Panc1 (cell line): ENCODE measurements around the gene PNKD.

ENCODE experiments used
- CTCF ChIP-seq: fragments of 450-650 bp; IDR thresholded peaks from 2 replicates; pipeline ENCODE4 v1.5.1; 2017; ENCODE audit warnings: mild to moderate bottlenecking
- POLR2AphosphoS5 ChIP-seq: IDR thresholded peaks from 2 replicates; pipeline ENCODE4 v1.6.1; 2012; ENCODE audit warnings: mild to moderate bottlenecking, low read depth, low read length, moderate library complexity
- SIN3A ChIP-seq: IDR thresholded peaks from 2 replicates; pipeline ENCODE4 v1.6.1; 2012; ENCODE audit warnings: low read depth, mild to moderate bottlenecking, low read length, moderate library complexity, borderline replicate concordance; ENCODE audit not compliant: insufficient read depth
- TCF7L2 ChIP-seq: IDR thresholded peaks from 2 replicates; pipeline ENCODE4 v1.6.1; 2011; ENCODE audit warnings: mild to moderate bottlenecking, low read depth, low read length, inconsistent platforms

- TF ChIP-seq CTCF: no peak
- TF ChIP-seq POLR2AphosphoS5: no peak
- TF ChIP-seq TCF7L2: no peak
- TF ChIP-seq SIN3A: no peak
These were observed 55.3 kb downstream of the PNKD start for GRCh38 chr2:218325566-218326160.
